CD14-positive monocyte (primary cell): ENCODE data around the gene GCC2. TPM values are rescaled to one million over a fixed set of nuclear protein-coding genes. Genes with fewer than 3 reads are reported as not detected.

Experiments used
- DNase-seq, 3 donors: peaks; one replicate each; pipeline ENCODE4 v3.0.0-alpha.2; 2011 to 2022
- H2AFZ ChIP-seq: 2 replicates; pipeline ENCODE4 v1.6.0; 2012; ENCODE audit warnings: mild to moderate bottlenecking, low read depth, low read length, inconsistent platforms; ENCODE audit not compliant: insufficient read depth, poor library complexity, severe bottlenecking
- H3K27ac ChIP-seq, 2 donors: 1 replicate in 1 of 2; 2 replicates in 1 of 2; pipeline ENCODE4 v1.5.1; 2012 to 2013; ENCODE audit warnings: low read length in 2 of 2, control low read depth in 1 of 2, inconsistent platforms in 1 of 2, low read depth in 1 of 2, mild to moderate bottlenecking in 1 of 2
- H3K27me3 ChIP-seq, 2 donors: one replicate each; pipeline versions ENCODE4 v1.6.0 to v1.6.1; 2011 to 2013; ENCODE audit warnings: low read length in 2 of 2; ENCODE audit not compliant: control insufficient read depth in 2 of 2, insufficient read depth in 2 of 2
- H3K36me3 ChIP-seq, 2 donors: replicated peaks in 1 of 2; 1 replicate in 1 of 2; 2 replicates in 1 of 2; pipeline versions ENCODE4 v1.5.1 to v1.6.1; 2012 to 2013; ENCODE audit warnings: low read length in 2 of 2, control low read depth in 1 of 2, inconsistent platforms in 1 of 2, mild to moderate bottlenecking in 1 of 2; ENCODE audit not compliant: insufficient read depth in 2 of 2, control insufficient read depth in 1 of 2
- H3K4me1 ChIP-seq, 2 donors: 1 replicate in 1 of 2; 2 replicates in 1 of 2; pipeline versions ENCODE4 v1.5.1 to v1.6.1; 2012 to 2013; ENCODE audit warnings: low read length in 2 of 2, control low read depth in 1 of 2, inconsistent platforms in 1 of 2, mild to moderate bottlenecking in 1 of 2, moderate library complexity in 1 of 2; ENCODE audit not compliant: insufficient read depth in 2 of 2, control insufficient read depth in 1 of 2
- H3K4me2 ChIP-seq: replicated peaks from 2 replicates; pipeline ENCODE3; 2012; ENCODE audit warnings: low read length, moderate library complexity, mild to moderate bottlenecking; ENCODE audit not compliant: poor library complexity, severe bottlenecking; ENCODE audit errors: extremely low read depth
- H3K4me3 ChIP-seq, 3 experiments: fragments of 200-600 bp in 1 of 3; sonication (generic) in 1 of 3; replicated peaks in 1 of 3; 1 replicate in 2 of 3; 2 replicates in 1 of 3; pipeline ENCODE4 v1.5.1; 2011 to 2013; ENCODE audit warnings: low read length in 3 of 3, mild to moderate bottlenecking in 3 of 3, control low read depth in 2 of 3, low read depth in 2 of 3, inconsistent platforms in 1 of 3, moderate library complexity in 1 of 3
- H3K79me2 ChIP-seq: 2 replicates; pipeline ENCODE4 v1.6.0; 2012; ENCODE audit warnings: mild to moderate bottlenecking, control low read depth, inconsistent platforms, low read length, moderate library complexity; ENCODE audit not compliant: insufficient read depth
- H3K9ac ChIP-seq: 2 replicates; pipeline ENCODE4 v1.6.0; 2017; ENCODE audit warnings: low read length, mild to moderate bottlenecking; ENCODE audit not compliant: insufficient read depth, poor library complexity, severe bottlenecking
- H3K9me3 ChIP-seq, 2 donors: replicated peaks in 1 of 2; 1 replicate in 1 of 2; 2 replicates in 1 of 2; pipeline versions ENCODE4 v1.5.1 to v1.6.1; 2012 to 2013; ENCODE audit warnings: low read length in 2 of 2, control low read depth in 1 of 2; ENCODE audit not compliant: control insufficient read depth in 1 of 2, insufficient read depth in 1 of 2
- H4K20me1 ChIP-seq: 2 replicates; pipeline ENCODE4 v1.6.0; 2012; ENCODE audit warnings: mild to moderate bottlenecking, low read length, control low read depth, moderate library complexity; ENCODE audit not compliant: insufficient read depth
- H3K27ac Mint-ChIP-seq, 7 donors: one replicate each; pipeline ENCODE4 v1.8.0; 2020; ENCODE audit warnings: mild to moderate bottlenecking in 7 of 7, mixed read lengths in 7 of 7, moderate library complexity in 6 of 7, inconsistent platforms in 2 of 7
- H3K27me3 Mint-ChIP-seq, 3 donors: one replicate each; pipeline ENCODE4 v1.8.0; 2021 to 2022; ENCODE audit warnings: low read depth in 3 of 3, mild to moderate bottlenecking in 3 of 3, mixed read lengths in 3 of 3, moderate library complexity in 3 of 3, inconsistent platforms in 1 of 3
- H3K36me3 Mint-ChIP-seq, 2 donors: one replicate each; pipeline ENCODE4 v1.8.0; 2020; ENCODE audit warnings: mixed read lengths in 2 of 2, inconsistent platforms in 1 of 2, mild to moderate bottlenecking in 1 of 2
- H3K4me1 Mint-ChIP-seq: one replicate; pipeline ENCODE4 v1.8.0; 2020; ENCODE audit warnings: mild to moderate bottlenecking, mixed read lengths
- H3K4me3 Mint-ChIP-seq, 2 donors: one replicate each; pipeline ENCODE4 v1.8.0; 2020; ENCODE audit warnings: mild to moderate bottlenecking in 2 of 2, mixed read lengths in 2 of 2, moderate library complexity in 1 of 2
- H3K9me3 Mint-ChIP-seq, 7 donors: one replicate each; pipeline ENCODE4 v1.8.0; 2020 to 2022; ENCODE audit warnings: mixed read lengths in 7 of 7, mild to moderate bottlenecking in 6 of 7, moderate library complexity in 6 of 7, inconsistent platforms in 2 of 7
- whole genome bisulfite sequencing: methylation state at CpG from one replicate; pipeline ENCODE4 v1.1.5; 2013; ENCODE audit warnings: missing lambda C conversion rate; ENCODE audit not compliant: insufficient coverage; 5-methylcytosine and 5-hydroxymethylcytosine counted together
- intact Hi-C, 2 donors: fragments of 100-400 bp; cut with micrococcal nuclease; formaldehyde crosslinking; loops; one replicate each; pipeline versions ENCODE4 v1.15.0 to v1.15.1; 2023
- polyA plus RNA-seq, 3 donors: library from polyadenylated mRNA; depleted of rRNA in 1 of 3; unstranded in 2 of 3; stranded (reverse) in 1 of 3; fragments of 300-500 nt in 2 of 3; fragments of >200 nt in 1 of 3; fragmentation: Illumina TruSeq in 2 of 3; gene quantifications; 1 replicate in 2 of 3; 2 replicates in 1 of 3; pipeline ENCODE4 v1.2.3, GENCODE V29; 2012 to 2021
- TF ChIP-seq, protein P1 (sequence below): fragments of 200-600 bp; IDR thresholded peaks from one replicate; pipeline ENCODE4 v1.8.0; 2022; ENCODE audit warnings: antibody characterized with exemption, mild to moderate bottlenecking

The GCC2 gene
- polyA plus RNA-seq, 3 donors: 6.0 to 13.7 (median 6.6) TPM

DNA sequence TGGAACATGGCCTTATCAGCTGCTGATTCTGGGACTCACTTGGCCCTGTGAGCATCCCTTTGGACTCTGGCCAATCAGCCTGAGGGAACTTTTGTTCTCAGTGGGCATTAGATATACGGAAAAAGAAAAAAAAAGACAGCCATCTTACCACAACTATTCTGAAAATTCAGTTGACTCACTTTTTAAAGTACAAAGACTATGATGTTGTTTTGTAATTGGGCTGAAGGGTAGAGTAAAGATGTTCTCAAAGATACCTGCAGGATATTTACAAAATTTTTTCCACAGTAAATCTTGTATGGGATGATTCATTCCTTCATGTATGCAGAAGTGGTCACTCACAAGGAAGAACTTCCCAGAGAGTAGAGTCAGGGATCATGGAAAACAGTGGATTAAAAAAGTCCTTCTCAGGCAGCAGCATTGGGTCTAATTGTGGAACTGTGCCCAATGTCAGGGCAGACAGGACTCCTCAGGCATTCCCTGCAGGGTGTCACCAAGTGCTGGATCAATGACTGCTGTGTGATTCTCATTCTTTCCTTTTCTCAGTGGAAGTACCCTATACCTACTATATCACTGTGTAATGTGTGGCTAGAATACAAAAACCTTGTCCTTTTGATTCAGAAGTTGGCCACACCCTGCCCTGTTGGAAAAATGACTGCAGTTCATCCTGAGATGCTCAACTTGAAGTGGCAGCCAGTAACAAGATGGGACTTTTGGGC, 35.9 kb upstream of the GCC2 start:
- Mint-ChIP-seq H3K4me3 (no peak overlapping the region), H3K36me3 (no peaks in the 10 kb centered on the region), H3K27me3 (peaks cover 0 to 2% (median 0%) of the 10 kb centered on the region in 3 donors), H3K9me3 (peaks cover 0 to 3% (median 0%) of the 10 kb centered on the region in 7 donors), H3K4me1 (no peaks in the 10 kb centered on the region), H3K27ac (no peak overlapping the region)
- no peaks in the 10 kb centered on the region for H3K4me1 ChIP-seq
- no peak for DNase-seq
- H3K9me3 ChIP-seq: no peaks in the 10 kb centered on the region
- no peaks in the 10 kb centered on the region for H4K20me1 ChIP-seq
- no peaks in the 10 kb centered on the region for H3K36me3 ChIP-seq
- no peak overlapping the region for H3K4me3 ChIP-seq
- no CpG with 5 or more reads among the region's 1 CpG for WGBS
- no peak overlapping the region for H3K27ac ChIP-seq
- TF ChIP-seq, protein P1, sequence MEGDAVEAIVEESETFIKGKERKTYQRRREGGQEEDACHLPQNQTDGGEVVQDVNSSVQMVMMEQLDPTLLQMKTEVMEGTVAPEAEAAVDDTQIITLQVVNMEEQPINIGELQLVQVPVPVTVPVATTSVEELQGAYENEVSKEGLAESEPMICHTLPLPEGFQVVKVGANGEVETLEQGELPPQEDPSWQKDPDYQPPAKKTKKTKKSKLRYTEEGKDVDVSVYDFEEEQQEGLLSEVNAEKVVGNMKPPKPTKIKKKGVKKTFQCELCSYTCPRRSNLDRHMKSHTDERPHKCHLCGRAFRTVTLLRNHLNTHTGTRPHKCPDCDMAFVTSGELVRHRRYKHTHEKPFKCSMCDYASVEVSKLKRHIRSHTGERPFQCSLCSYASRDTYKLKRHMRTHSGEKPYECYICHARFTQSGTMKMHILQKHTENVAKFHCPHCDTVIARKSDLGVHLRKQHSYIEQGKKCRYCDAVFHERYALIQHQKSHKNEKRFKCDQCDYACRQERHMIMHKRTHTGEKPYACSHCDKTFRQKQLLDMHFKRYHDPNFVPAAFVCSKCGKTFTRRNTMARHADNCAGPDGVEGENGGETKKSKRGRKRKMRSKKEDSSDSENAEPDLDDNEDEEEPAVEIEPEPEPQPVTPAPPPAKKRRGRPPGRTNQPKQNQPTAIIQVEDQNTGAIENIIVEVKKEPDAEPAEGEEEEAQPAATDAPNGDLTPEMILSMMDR: no peak
- no peaks in the 10 kb centered on the region for H3K27me3 ChIP-seq
- H3K9ac ChIP-seq: no peak overlapping the region
- no peaks in the 10 kb centered on the region for H3K79me2 ChIP-seq
- no peak overlapping the region for H2AFZ ChIP-seq
- H3K4me2 ChIP-seq: no peak overlapping the region
- intact Hi-C loops: no loop called here

DNA sequence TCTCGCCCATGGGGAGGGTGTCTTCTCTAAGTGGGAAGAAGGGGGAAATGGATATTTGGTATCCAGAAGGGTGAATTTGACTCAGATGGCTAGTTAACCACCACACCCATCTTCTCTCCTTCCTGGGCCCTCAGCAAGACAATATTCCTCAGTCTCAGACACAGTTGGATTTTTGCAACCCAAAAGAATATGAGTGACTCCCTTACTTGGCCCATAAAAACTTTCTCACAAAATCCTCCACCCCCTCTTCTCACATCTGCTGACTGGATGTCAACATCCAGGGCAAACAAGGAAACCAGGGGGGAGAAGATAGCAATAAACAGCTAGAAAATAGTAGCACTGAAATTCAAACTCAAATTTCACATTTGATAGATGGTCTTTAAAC, 35.3 kb upstream of the GCC2 start:
- H3K79me2 ChIP-seq: no peaks in the 10 kb centered on the region
- Mint-ChIP-seq H3K9me3 (peaks cover 0 to 3% (median 0%) of the 10 kb centered on the region in 7 donors), H3K27me3 (peaks cover 0 to 2% (median 0%) of the 10 kb centered on the region in 3 donors), H3K4me1 (no peaks in the 10 kb centered on the region), H3K27ac (no peak overlapping the region), H3K4me3 (no peak overlapping the region), H3K36me3 (no peaks in the 10 kb centered on the region)
- no peaks in the 10 kb centered on the region for H3K9me3 ChIP-seq
- no peak overlapping the region for H3K27ac ChIP-seq
- no peak overlapping the region for H3K4me2 ChIP-seq
- no peak overlapping the region for H2AFZ ChIP-seq
- no peaks in the 10 kb centered on the region for H4K20me1 ChIP-seq
- TF ChIP-seq, protein P1: no peak
- no peak for DNase-seq
- H3K36me3 ChIP-seq: no peaks in the 10 kb centered on the region
- intact Hi-C loops: no loop called here
- H3K4me3 ChIP-seq: no peak overlapping the region
- H3K27me3 ChIP-seq: no peaks in the 10 kb centered on the region
- H3K9ac ChIP-seq: no peak overlapping the region
- no CpG with 5 or more reads among the region's 1 CpG for WGBS
- H3K4me1 ChIP-seq: no peaks in the 10 kb centered on the region
